GM23248 (cell line): ENCODE results near the gene PRKCA.

Experiments used
- EZH2 ChIP-seq: fragments of 200-600 bp; sonication (generic); IDR thresholded peaks from 2 replicates; pipeline ENCODE4 v1.6.1; 2018; ENCODE audit warnings: antibody characterized with exemption, mild to moderate bottlenecking; ENCODE audit not compliant: insufficient read depth, poor library complexity, severe bottlenecking
- EZH2phosphoT487 ChIP-seq: fragments of 200-600 bp; sonication (generic); IDR thresholded peaks from 2 replicates; pipeline ENCODE4 v1.6.1; 2018; ENCODE audit warnings: antibody characterized with exemption, moderate library complexity, mild to moderate bottlenecking, low read depth; ENCODE audit not compliant: insufficient read depth

DNA sequence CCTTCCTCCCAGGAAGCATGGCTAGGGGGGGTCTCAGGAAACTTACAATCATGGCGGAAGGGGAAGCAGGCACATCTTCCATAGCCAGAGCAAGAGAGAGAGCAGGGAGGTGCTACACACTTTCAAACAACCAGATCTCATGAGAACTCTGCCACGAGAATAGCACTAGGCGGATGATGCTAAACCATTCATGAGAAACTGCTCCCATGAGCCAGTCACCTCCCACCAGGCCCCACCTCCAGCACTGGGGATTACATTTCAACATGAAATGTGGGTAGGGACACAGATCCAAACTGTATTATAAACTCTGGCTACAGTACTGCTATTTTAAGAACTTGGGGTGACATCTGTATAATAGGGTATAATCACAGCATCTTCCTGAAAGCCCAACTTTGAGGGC is 449.4 kb downstream of the PRKCA start:
- TF ChIP-seq EZH2 (no peak), EZH2phosphoT487 (no peak)
